ENCODE data around the gene C1QTNF9. TPM values are rescaled to one million over a fixed set of nuclear protein-coding genes. Genes with fewer than 3 reads are reported as not detected.
"Not testable (repeated sequence)": the region's sequence is repeated elsewhere in the genome, so short reads cannot be mapped to it uniquely, and the experiment has no call there.

The C1QTNF9 gene
- total RNA-seq, 2 experiments from 2014 or later: not detected

DNA sequence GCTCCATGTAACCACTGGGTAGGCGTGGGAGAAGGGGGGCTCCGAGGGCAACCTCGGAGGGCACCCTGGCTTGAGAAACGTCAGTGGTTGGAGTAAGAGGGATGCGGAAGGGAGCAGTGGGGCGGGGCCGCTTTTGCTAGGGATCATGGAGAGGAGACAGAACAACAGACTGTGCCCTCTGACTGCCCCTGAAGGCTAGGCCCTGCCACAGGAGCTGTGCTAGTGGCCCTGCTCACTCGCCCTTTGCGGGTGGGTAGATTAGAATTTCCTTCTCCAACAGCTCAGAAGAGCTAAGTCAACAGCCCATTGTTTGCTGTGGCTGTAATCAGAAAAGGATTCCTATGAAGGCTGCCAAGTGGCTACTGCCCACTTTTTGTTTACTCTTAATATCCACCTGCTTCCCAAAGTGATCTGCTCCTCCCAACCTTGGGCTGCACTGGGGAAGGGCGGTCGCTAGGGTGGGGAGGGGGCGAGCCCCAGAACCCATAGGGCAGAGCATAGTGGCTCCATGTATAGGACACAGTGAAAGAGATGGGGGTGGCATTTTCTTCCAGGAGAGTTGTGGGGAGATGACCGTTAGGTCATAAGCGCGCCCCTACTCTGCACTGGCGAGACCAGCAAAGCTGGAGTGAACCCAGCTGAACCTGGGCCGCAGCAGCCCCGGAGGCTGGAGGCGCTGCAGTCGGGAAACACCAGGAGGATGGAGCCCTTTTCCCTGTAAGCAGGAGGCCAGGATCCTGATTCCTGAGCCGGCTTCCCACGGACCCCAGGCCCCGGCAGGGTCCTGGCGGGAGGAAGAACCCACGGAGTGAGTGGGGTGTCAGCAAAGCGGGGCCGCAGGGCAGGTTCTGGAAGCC, 1.9 kb upstream of the C1QTNF9 start:
- CTCF ChIA-PET: no interaction called here
- POLR2A ChIA-PET: no interaction called here

DNA sequence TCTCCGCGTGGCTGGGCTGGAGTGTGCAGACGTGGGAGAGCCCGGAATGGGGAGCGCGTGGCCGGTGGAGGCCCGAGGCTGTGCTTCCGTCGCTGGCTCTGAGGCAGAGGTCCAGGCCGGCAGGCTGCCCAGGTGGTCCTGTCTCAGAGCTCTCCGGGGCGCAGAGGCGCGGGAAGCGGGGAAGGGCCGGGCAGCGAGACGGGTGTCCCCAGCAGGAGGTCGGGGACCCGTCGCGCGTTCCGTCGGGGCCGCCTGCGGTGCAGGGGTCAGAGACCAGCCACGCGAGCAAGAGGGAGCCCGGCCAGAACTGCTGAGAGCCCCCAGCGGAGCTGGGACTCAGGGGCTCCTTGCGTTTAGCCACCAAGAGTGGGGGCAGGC, 1.3 kb upstream of the C1QTNF9 start:
- CTCF ChIA-PET: no interaction called here
- no peaks in the 10 kb centered on the region for H3K4me1 Mint-ChIP-seq
- H3K27me3 Mint-ChIP-seq: no peaks in the 10 kb centered on the region
- H3K27ac Mint-ChIP-seq: no peak overlapping the region
- no peak for DNase-seq
- H3K36me3 Mint-ChIP-seq (ENCODE audit: low read depth): peaks cover 30% of the 10 kb centered on the region
- H3K9me3 Mint-ChIP-seq: no peaks in the 10 kb centered on the region
- no peak overlapping the region for H3K4me3 Mint-ChIP-seq
- POLR2A ChIA-PET: no interaction called here

More for the DNA sequence above, 1.9 kb upstream of the C1QTNF9 start:
- Mint-ChIP-seq H3K4me1 (no peaks in the 10 kb centered on the region), H3K36me3 (ENCODE audit: low read depth) (peaks cover 36% of the 10 kb centered on the region), H3K9me3 (no peaks in the 10 kb centered on the region), H3K27me3 (no peaks in the 10 kb centered on the region), H3K4me3 (no peak overlapping the region), H3K27ac (no peak overlapping the region)
- DNase-seq: no peak

DNA sequence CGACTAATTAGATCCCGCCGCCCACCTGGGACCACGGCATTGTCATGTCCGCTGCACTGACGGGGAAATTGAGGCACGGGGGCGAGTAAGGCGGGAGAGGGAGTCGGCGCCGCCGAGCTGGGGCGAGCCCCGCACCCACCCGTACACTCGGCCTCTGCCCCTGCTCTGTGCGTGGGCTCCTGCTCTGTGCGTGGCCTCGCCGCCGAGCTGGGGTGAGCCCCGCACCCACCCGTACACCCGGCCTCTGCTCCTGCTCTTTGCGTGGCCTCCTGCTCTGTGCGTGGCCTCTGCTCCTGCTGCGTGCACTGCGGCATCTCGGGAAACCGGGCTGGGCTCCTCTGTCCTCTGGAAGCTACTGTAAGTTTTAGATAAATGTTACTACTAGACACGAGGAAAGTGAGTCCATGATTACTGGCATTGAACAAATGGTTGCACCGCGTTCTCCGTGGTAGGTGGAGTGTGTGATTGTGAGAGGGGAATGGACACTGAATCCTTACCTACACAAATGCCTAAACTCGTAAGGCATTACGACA, 826 bp upstream of the C1QTNF9 start:
- Mint-ChIP-seq H3K27ac (no peak overlapping the region), H3K27me3 (no peaks in the 10 kb centered on the region), H3K36me3 (ENCODE audit: low read depth) (peaks cover 25% of the 10 kb centered on the region), H3K9me3 (no peaks in the 10 kb centered on the region), H3K4me3 (no peak overlapping the region), H3K4me1 (no peaks in the 10 kb centered on the region)
- POLR2A ChIA-PET: no interaction called here
- no peak for DNase-seq
- CTCF ChIA-PET: no interaction called here

DNA sequence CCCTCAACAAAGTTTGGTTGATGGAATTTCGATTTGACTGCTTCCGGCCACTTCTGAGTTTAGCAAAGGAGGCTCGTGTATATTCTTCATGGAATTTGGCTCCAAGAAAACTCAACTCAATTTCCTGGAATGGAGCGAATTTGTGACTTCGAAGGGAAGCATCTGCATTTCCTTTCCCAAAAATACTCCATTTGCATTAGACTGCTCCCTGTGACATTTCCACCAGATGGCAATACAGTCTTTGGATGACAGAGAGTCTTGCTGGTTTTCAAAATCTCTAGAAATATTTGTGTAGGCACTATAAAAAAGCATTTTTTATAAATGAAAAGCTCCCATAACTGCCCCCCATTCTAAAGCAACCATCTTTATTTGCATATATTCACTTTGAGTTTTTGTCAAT, 4.1 kb downstream of the C1QTNF9 start:
- no peak for DNase-seq
- Mint-ChIP-seq H3K27ac (no peak overlapping the region), H3K4me3 (no peak overlapping the region), H3K27me3 (peaks cover 6% of the 10 kb centered on the region), H3K9me3 (no peaks in the 10 kb centered on the region), H3K36me3 (ENCODE audit: low read depth) (no peaks in the 10 kb centered on the region), H3K4me1 (no peaks in the 10 kb centered on the region)
- ChIA-PET CTCF (no interaction called here), POLR2A (no interaction called here)

DNA sequence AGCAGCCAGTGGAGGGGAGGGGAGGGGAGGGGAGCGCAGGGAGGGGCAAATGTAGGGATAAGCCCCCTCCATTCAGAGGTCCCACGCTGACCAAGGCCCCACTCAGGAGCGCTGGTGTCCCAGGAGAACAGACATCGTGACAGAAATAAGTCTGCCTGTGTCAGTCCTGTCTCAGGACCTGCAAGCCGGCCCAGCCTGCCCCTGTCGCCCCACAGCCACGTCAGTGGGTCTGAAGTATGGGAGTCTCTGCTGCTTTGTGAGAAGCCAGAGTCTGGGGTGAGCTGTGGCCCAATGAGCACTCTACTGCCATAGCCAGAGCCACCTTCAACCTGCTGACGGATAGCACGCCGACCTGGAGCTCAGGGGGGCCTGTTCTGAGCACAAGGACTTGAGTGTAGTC, 8.5 kb downstream of the C1QTNF9 start:
- POLR2A ChIA-PET; H3K27ac Mint-ChIP-seq; H3K36me3 Mint-ChIP-seq (ENCODE audit: low read depth); H3K4me3 Mint-ChIP-seq; H3K9me3 Mint-ChIP-seq; CTCF ChIA-PET; H3K27me3 Mint-ChIP-seq; DNase-seq; H3K4me1 Mint-ChIP-seq: not testable (repeated sequence)

DNA sequence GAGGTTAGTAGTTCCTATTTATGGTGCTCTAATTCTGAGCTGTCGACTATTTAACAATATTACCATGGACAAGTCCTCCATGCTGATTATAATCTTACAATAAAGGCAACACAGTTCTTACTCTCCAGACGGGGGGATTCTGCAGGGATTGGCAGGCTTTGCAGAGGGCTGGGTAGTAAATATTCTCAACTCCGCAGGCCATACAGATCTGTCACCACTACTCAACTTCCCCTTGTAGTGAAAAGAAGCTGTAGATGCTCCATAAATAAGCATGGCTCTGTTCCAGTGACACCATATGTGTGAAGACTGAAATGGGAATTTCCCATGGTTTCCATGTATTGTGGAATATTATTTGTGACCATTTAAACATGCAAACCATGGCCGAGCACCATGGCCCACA, 9.5 kb downstream of the C1QTNF9 start:
- H3K9me3 Mint-ChIP-seq; CTCF ChIA-PET; POLR2A ChIA-PET; H3K4me1 Mint-ChIP-seq; H3K27me3 Mint-ChIP-seq; H3K4me3 Mint-ChIP-seq; H3K36me3 Mint-ChIP-seq (ENCODE audit: low read depth); DNase-seq; H3K27ac Mint-ChIP-seq: not testable (repeated sequence)

DNA sequence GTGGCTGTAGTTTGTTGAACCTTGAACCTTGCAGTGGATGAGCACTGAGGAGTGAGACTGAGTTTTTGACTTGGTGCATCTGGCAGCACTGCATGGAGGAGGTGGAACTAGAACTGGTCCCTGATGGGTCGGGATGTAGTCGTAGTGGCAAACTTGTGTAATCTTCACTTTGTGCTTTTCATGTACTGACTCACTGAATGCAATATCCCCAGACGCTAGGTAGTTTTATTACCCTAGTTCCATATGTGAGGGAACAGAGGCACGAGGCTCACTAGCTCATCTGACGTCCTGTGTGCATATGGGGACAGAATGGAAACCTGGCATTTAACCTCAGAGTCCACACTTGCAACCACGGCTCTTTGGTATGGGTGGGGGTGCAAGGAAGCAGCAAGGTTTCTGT, 10.3 kb downstream of the C1QTNF9 start:
- DNase-seq; H3K4me1 Mint-ChIP-seq; H3K4me3 Mint-ChIP-seq; H3K27ac Mint-ChIP-seq; POLR2A ChIA-PET; CTCF ChIA-PET; H3K36me3 Mint-ChIP-seq (ENCODE audit: low read depth); H3K9me3 Mint-ChIP-seq: not testable (repeated sequence)
- H3K27me3 Mint-ChIP-seq: peaks cover 13% of the 10 kb centered on the region

DNA sequence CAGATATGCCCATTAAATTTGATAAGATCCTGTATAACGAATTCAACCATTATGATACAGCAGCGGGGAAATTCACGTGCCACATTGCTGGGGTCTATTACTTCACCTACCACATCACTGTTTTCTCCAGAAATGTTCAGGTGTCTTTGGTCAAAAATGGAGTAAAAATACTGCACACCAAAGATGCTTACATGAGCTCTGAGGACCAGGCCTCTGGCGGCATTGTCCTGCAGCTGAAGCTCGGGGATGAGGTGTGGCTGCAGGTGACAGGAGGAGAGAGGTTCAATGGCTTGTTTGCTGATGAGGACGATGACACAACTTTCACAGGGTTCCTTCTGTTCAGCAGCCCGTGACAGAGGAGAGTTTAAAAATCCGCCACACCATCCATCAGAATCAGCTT, 12.0 kb downstream of the C1QTNF9 start:
- H3K4me3 Mint-ChIP-seq; H3K27ac Mint-ChIP-seq; DNase-seq; H3K36me3 Mint-ChIP-seq (ENCODE audit: low read depth); CTCF ChIA-PET; H3K4me1 Mint-ChIP-seq; H3K9me3 Mint-ChIP-seq: not testable (repeated sequence)
- POLR2A ChIA-PET: interaction anchor here (0.6 kb wide), 1 partner anchor 627 kb away, joined by 3 read pairs; no protein-coding TSS in a partner anchor
- peaks cover 23% of the 10 kb centered on the region for H3K27me3 Mint-ChIP-seq

DNA sequence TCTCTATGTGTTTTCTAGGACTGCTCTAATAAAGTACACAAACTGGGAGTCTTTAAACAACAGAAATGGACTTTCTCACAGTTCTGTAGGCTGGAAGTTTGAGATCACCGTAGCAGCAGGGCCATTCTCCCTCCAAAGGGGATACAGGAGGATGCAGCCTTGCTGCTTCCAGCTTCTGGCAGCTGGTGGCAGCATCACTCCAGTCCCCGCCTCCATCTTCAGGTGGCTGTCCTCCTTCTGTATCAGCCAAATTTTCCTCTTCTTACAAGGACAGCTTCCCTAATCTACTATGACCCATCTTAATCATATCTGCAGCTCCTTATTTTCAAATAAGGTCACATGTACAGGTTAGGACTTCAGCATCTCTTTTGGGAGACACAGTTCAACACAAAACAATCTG, 13.1 kb downstream of the C1QTNF9 start:
- CTCF ChIA-PET: not testable (repeated sequence)

DNA sequence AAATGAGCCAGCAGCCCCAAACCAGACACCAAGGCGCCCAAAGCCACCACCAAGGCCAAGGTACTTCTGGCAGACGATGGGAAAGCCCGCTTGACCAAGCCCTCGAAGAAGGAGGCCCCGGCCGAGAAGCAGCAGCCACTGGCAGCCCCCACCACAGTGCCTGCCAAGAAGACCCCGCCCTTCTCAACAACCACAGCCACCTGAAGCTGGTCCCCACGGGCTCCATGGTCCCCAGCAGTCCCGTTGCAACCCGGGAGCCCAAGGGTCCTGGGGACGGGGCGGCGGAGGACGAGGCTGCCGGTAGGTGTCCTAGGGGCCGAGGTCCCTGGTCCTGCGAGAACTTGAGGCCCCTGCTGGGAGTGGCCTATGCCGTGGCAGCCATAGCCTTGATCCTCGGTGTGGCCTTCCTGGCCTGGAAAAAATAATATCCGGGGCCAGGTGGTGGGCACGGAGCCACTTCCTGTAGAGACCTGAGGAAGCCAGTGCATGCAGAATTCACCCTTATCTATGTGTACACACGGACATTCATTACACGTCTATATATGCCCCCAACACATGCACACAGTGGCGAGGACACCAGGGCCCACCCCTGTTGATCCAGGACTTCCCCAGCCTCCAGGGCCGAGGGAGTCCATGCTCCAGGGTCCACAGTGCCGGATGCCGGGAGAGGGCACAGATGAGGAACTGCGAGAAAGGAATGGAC, 13.8 kb downstream of the C1QTNF9 start:
- no peak for DNase-seq
- Mint-ChIP-seq H3K4me3 (no peak overlapping the region), H3K4me1 (no peaks in the 10 kb centered on the region), H3K36me3 (ENCODE audit: low read depth) (no peaks in the 10 kb centered on the region), H3K27me3 (peaks cover 28% of the 10 kb centered on the region), H3K27ac (no peak overlapping the region), H3K9me3 (no peaks in the 10 kb centered on the region)
- ChIA-PET CTCF (no interaction called here), POLR2A (no interaction called here)

More for the DNA sequence above, 13.1 kb downstream of the C1QTNF9 start:
- H3K27ac Mint-ChIP-seq; POLR2A ChIA-PET; H3K4me1 Mint-ChIP-seq; H3K36me3 Mint-ChIP-seq (ENCODE audit: low read depth); H3K9me3 Mint-ChIP-seq; H3K4me3 Mint-ChIP-seq; DNase-seq: not testable (repeated sequence)
- H3K27me3 Mint-ChIP-seq: peaks cover 26% of the 10 kb centered on the region

DNA sequence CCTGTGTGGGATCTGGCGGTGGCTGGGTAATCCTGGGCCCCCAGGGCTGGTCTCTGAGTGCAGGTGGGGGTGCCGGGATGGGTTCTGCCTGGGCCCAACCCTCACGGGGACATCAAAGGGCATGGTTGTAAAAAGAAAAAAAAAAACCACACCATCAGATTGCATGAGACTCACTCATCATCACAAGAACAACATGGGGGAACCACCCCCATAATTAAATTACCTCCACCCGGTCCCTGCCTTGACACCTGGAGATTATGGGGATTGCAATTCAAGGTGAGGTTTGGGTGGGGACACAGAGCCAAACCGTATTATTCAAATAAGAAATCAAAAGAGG, 14.3 kb downstream of the C1QTNF9 start:
- H3K27me3 Mint-ChIP-seq: peaks cover 33% of the 10 kb centered on the region
- no peaks in the 10 kb centered on the region for H3K9me3 Mint-ChIP-seq
- POLR2A ChIA-PET: no interaction called here

DNA sequence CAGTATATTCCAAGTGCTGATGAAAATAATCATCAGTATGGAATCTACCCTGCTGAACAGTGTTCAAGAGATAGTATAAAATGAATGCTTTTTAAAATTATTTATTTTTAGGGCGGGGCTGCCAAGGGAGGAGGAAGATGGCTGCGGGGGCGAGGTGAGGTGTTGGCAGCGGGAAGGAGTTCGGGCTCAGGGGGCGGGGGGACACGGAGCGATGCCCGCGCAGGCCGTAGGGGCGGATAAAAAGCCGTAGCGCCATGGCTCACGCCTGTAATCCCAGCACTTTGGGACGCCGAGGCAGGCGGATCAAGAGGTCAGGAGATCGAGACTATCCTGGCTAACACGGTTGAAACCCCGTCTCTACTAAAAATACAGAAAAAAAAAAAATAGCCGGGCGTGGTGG, 18.2 kb downstream of the C1QTNF9 start:
- POLR2A ChIA-PET; H3K36me3 Mint-ChIP-seq (ENCODE audit: low read depth); H3K9me3 Mint-ChIP-seq; H3K27ac Mint-ChIP-seq; CTCF ChIA-PET; H3K4me3 Mint-ChIP-seq; H3K4me1 Mint-ChIP-seq; DNase-seq: not testable (repeated sequence)
- H3K27me3 Mint-ChIP-seq: peaks cover 43% of the 10 kb centered on the region

More for the DNA sequence above, 14.3 kb downstream of the C1QTNF9 start:
- no peak overlapping the region for H3K4me3 Mint-ChIP-seq
- no peak for DNase-seq
- CTCF ChIA-PET: no interaction called here
- H3K27ac Mint-ChIP-seq: no peak overlapping the region
- no peaks in the 10 kb centered on the region for H3K36me3 Mint-ChIP-seq (ENCODE audit: low read depth)
- no peaks in the 10 kb centered on the region for H3K4me1 Mint-ChIP-seq

DNA sequence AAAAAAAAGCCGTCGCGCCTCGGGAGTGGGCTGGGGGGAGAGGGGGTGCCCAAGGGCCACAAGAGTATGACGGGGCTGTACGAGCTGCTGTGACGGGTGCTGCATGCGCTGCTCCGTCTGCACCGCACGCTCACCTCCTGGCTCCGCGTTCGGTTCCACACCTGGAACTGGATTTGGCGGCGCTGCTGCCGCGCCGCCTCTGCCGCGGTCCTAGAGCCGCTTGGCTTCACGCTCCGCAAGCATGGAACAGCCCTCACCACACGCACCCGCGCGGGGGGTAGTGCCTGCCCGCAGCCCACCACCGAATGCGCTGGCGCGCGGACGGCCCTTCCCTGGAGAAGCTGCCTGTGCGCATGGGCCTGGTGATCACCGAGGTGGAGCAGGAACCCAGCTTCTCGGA, 18.8 kb downstream of the C1QTNF9 start:
- no peaks in the 10 kb centered on the region for H3K36me3 Mint-ChIP-seq (ENCODE audit: low read depth)

DNA sequence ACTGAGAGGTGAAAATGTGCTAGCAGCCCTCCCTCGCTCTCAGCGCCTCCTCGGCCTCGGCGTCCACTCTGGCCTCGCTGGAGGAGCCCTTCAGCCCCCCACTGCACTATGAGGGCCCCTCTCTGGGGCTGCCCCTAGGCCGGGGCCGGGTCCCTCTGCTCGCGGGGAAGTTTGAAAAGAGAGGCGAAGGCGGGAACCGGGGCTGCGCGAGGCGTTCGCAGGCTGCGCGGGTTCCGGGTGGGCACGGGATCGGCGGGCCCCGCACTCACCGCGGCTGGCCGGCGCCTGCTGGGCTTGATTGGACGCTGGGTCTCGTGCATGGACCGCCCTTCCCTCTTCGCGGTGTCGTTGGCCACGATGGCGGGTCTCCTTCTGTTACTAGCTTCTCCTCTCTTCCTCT, 29.3 kb downstream of the C1QTNF9 start:
- DNase-seq: no peak
- Mint-ChIP-seq H3K36me3 (ENCODE audit: low read depth) (no peaks in the 10 kb centered on the region), H3K27ac (no peak overlapping the region), H3K9me3 (no peaks in the 10 kb centered on the region), H3K27me3 (peaks cover 17% of the 10 kb centered on the region), H3K4me1 (no peaks in the 10 kb centered on the region), H3K4me3 (no peak overlapping the region)
- CTCF ChIA-PET: no interaction called here
- POLR2A ChIA-PET: no interaction called here

More for the DNA sequence above, 18.8 kb downstream of the C1QTNF9 start:
- Mint-ChIP-seq H3K9me3 (no peaks in the 10 kb centered on the region), H3K27ac (no peak overlapping the region), H3K4me3 (no peak overlapping the region), H3K4me1 (no peaks in the 10 kb centered on the region), H3K27me3 (peaks cover 45% of the 10 kb centered on the region)
- ChIA-PET CTCF (no interaction called here), POLR2A (no interaction called here)
- no peak for DNase-seq
